ENCODE results near the gene TMEM119.

The TMEM119 gene

GRCh38 chr12:108603743-108604142, 5.9 kb upstream of the TMEM119 start:
- no peak for TF ChIP-seq Cebpa-rat (IDR thresholded peaks at IDR 0.05)
- H3K9ac ChIP-seq, result no peak overlapping the region

DNA sequence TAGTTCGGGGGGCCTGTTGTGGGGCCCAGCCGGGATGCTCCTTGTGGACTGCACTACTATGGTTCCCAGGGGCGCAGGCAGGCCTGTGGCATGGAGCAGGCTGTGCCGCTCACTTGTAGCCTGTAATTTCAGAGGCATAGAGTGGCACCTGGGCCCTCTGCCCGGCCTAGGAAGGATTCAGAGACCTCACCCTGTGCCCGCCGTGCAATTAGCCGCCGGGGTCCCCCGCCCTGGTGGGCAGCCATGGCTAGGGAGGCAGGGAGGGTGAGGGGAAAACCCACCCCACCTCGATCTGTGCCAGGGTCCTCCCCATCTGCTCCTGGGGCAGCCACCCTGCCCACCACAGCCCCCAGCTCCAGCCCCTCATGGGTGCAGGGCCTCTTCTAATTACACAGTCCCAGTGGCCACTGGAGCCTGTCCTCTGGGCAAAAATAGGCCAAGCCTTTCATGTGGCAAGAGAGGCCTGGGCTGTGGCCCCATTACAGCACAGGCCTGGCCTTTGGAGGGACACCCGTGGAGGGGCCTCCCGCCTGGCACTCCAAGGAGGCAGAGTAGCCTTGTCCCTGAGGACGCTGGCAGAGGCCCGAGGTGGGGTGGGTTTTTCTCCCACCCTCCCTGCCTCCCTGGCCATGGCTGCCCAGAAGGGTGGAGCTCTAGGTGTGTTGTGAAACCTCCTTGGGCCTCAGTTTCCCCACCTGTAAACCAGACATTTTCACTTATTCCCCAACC, 5.3 kb upstream of the TMEM119 start:
- no peaks in the 10 kb centered on the region for H3K9me3 ChIP-seq (replicated peaks in 1 of 11)
- 0 out of 22 replicates have a peak overlapping the region, but pooled peaks of 1 of the 11 experiments have one; percentile 5 for H3K4me2 ChIP-seq
- peaks cover 9 to 54% (median 32%) of the 10 kb centered on the region in 10 experiments for H3K4me1 ChIP-seq
- no peak overlapping the region for H3K27ac ChIP-seq
- no peak overlapping the region for H3K4me3 ChIP-seq
- no peak for TF ChIP-seq Cebpa-rat (IDR thresholded peaks at IDR 0.05)
- no peak overlapping the region for H3K9ac ChIP-seq
- peaks cover 0 to 3% (median 0%) of the 10 kb centered on the region in 11 experiments; a peak in 1 of 22 replicates for H3K27me3 ChIP-seq
- H3K36me3 ChIP-seq, result no peaks in the 10 kb centered on the region
- no peaks in the 10 kb centered on the region for H4K20me1 ChIP-seq

More at GRCh38 chr12:108603743-108604142, 5.9 kb upstream of the TMEM119 start:
- Histone ChIP-seq H3K4me3 (no peak overlapping the region), H4K20me1 (no peaks in the 10 kb centered on the region), H3K4me1 (peaks cover 9 to 56% (median 35%) of the 10 kb centered on the region in 10 experiments), H3K27me3 (peaks cover 0 to 9% (median 0%) of the 10 kb centered on the region in 11 experiments; a peak in 3 of 22 replicates), H3K4me2 (0 out of 22 replicates have a peak overlapping the region, but pooled peaks of 1 of the 11 experiments have one; percentile 5), H3K9me3 (replicated peaks in 1 of 11) (no peaks in the 10 kb centered on the region), H3K36me3 (no peaks in the 10 kb centered on the region), H3K27ac (no peak overlapping the region)

GRCh38 chr12:108602209-108602705, 4.4 kb upstream of the TMEM119 start:
- Histone ChIP-seq H3K27ac (no peak overlapping the region), H3K9ac (no peak overlapping the region), H3K9me3 (replicated peaks in 1 of 11) (no peaks in the 10 kb centered on the region), H3K36me3 (no peaks in the 10 kb centered on the region), H3K4me1 (peaks cover 15 to 52% (median 31%) of the 10 kb centered on the region in 10 experiments), H3K27me3 (no peaks in the 10 kb centered on the region), H4K20me1 (no peaks in the 10 kb centered on the region), H3K4me2 (peak overlapping the region in 3 of 11 experiments; percentile 31 to 46 (median 46); a peak in 4 of 22 replicates), H3K4me3 (no peak overlapping the region)
- no peak for TF ChIP-seq Cebpa-rat (IDR thresholded peaks at IDR 0.05)

GRCh38 chr12:108600702-108601007, 2.8 kb upstream of the TMEM119 start:
- TF ChIP-seq Cebpa-rat (IDR thresholded peaks at IDR 0.05), result no peak
- H3K9me3 ChIP-seq (replicated peaks in 1 of 11), result no peaks in the 10 kb centered on the region
- H4K20me1 ChIP-seq, result no peaks in the 10 kb centered on the region
- H3K4me3 ChIP-seq, result no peak overlapping the region
- peaks cover 19 to 50% (median 29%) of the 10 kb centered on the region in 10 experiments for H3K4me1 ChIP-seq
- no peak overlapping the region for H3K4me2 ChIP-seq
- no peak overlapping the region for H3K27ac ChIP-seq
- H3K36me3 ChIP-seq, result no peaks in the 10 kb centered on the region
- no peaks in the 10 kb centered on the region for H3K27me3 ChIP-seq
- no peak overlapping the region for H3K9ac ChIP-seq

- Histone ChIP-seq H3K9ac (no peak overlapping the region), H3K9me3 (replicated peaks in 1 of 11) (no peaks in the 10 kb centered on the region), H3K4me2 (no peak overlapping the region), H3K4me1 (peaks cover 15 to 50% (median 29%) of the 10 kb centered on the region in 10 experiments), H3K27ac (no peak overlapping the region), H3K36me3 (no peaks in the 10 kb centered on the region), H3K27me3 (no peaks in the 10 kb centered on the region), H4K20me1 (no peaks in the 10 kb centered on the region), H3K4me3 (no peak overlapping the region)
- no peak for TF ChIP-seq Cebpa-rat (IDR thresholded peaks at IDR 0.05)
Observed at GRCh38 chr12:108599948-108600701, 2.2 kb upstream of the TMEM119 start.

DNA sequence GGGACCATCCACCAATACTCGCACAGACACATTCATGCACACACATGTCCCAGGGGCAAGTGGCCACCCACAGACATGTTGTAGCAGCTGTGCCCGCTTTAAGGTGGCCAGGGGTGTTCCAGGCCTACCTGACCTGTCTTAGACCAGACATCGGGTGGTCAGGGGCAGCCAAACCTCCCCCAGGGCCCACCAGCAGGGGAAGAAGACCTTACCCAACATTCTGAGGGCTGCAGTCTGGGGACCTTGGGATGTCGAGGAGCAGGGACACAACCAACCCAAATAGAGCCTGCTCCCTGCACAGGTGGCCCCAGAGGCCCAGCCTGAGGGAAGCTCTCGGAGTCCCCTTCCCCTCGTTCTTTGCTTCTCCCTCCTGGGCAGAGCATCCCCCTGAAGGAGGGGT, 1.7 kb upstream of the TMEM119 start:
- H3K9ac ChIP-seq, result no peak overlapping the region
- no peak overlapping the region for H3K4me3 ChIP-seq
- H3K27me3 ChIP-seq, result no peaks in the 10 kb centered on the region
- no peak overlapping the region for H3K4me2 ChIP-seq
- H3K9me3 ChIP-seq (replicated peaks in 1 of 11), result no peaks in the 10 kb centered on the region
- no peak for TF ChIP-seq Cebpa-rat (IDR thresholded peaks at IDR 0.05)
- H3K36me3 ChIP-seq, result no peaks in the 10 kb centered on the region
- no peak overlapping the region for H3K27ac ChIP-seq
- no peaks in the 10 kb centered on the region for H4K20me1 ChIP-seq
- H3K4me1 ChIP-seq, result peaks cover 15 to 46% (median 29%) of the 10 kb centered on the region in 10 experiments

DNA sequence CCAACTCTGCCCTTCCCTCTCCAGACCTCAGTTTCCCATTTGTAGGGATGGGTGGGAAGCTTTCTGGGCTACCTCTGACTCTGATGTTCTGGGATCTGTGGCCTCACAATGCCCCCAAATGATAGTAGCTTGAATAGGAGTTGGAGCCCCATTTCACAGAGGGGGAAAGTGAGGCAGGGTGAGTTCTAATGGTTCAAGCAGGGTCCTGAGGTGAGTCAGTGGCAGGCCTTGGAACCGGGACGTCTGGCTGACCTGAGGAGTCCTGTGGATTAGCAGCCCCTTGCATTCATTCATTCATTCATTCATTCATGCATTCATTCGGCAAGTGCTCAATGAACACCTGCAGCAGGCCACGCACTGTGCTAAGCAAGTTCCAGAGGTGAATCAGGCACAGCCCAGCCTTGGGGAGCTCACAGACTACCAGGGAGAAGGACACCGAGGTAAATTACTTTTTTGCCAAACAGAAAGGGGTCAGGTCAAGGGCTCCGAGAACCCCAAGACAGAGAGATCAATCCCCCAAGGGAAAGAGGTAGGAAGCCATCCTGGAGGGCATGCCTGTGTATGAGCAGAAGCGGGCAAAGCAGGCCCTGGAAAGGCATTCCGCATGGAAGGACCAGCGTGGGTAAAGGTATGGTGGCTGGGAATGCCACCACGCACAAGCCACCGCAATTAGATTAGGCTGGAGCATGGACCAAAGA, 818 bp upstream of the TMEM119 start:
- Histone ChIP-seq H3K9ac (0 out of 22 replicates have a peak overlapping the region, but pooled peaks of 1 of the 11 experiments have one; percentile 11), H4K20me1 (no peaks in the 10 kb centered on the region), H3K27me3 (no peaks in the 10 kb centered on the region), H3K4me2 (peak overlapping the region in 10 of 11 experiments; percentile 3 to 75 (median 42); a peak in 10 of 22 replicates), H3K36me3 (no peaks in the 10 kb centered on the region), H3K4me3 (no peak overlapping the region), H3K4me1 (peaks cover 15 to 40% (median 28%) of the 10 kb centered on the region in 10 experiments), H3K27ac (no peak overlapping the region; a peak in 2 of 22 replicates), H3K9me3 (replicated peaks in 1 of 11) (no peaks in the 10 kb centered on the region)
- TF ChIP-seq Cebpa-rat (IDR thresholded peaks at IDR 0.05), result no peak

GRCh38 chr12:108596854-108597558, 878 bp downstream of the TMEM119 start:
- H3K4me3 ChIP-seq, result no peak overlapping the region
- peak overlapping the region; percentile 44 to 75 (median 52) for H3K4me2 ChIP-seq
- no peaks in the 10 kb centered on the region for H3K9me3 ChIP-seq (replicated peaks in 1 of 11)
- H3K9ac ChIP-seq, result peak overlapping the region in 4 of 11 experiments; percentile 7 to 24 (median 12); a peak in 5 of 22 replicates
- peak overlapping the region in 1 of 11 experiments; percentile 18; a peak in 1 of 22 replicates for H3K27ac ChIP-seq
- H3K27me3 ChIP-seq, result no peaks in the 10 kb centered on the region
- TF ChIP-seq Cebpa-rat (IDR thresholded peaks at IDR 0.05), result no peak
- no peaks in the 10 kb centered on the region for H3K36me3 ChIP-seq
- peaks cover 15 to 33% (median 26%) of the 10 kb centered on the region in 10 experiments for H3K4me1 ChIP-seq
- no peaks in the 10 kb centered on the region for H4K20me1 ChIP-seq

Data from BLaER1 treated with 17β-estradiol and CSF1 and Interleukin-3, amounts not matched to agents 10 nM and 100 nM (cell line).